Measurements from ENCODE around the gene LDLRAD1.
A peak's percentile ranks its signal among the peaks of the same experiment; 100 is the strongest.

The LDLRAD1 gene

DNA sequence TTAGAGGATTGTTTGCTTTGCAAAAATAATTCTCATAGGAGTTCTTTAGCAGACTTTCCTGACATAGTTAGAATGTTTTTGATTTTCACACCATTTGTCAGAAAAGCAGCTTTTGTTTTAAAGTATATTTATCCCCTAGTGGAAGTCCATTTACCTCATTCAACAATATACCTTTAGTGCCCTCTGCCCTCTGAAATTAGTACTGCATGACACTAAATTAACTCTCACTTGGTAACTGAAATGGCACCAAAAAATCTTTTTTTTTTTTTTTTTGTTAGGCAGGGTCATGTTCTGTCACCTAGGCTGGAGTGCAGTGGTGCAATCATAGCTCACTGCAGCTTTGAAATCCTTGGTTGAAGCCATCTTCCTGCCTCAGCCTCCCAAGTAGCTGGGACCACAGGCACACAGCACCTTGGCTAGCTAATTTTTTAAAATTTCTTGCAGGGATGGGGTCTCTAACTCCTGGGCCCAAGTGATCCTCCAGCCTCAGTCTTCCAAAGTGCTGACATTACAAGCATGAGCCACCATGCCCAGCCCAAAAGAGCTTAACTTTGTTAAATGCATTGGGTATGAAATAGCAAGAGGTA is 58.2 kb downstream of the LDLRAD1 start:
- Histone ChIP-seq H2AFZ (ENCODE audit: low read length) (no peak overlapping the region), H3F3A (ENCODE audit: low read depth) (no peaks in the 10 kb centered on the region), H3K36me3 (ENCODE audit: insufficient read depth, low read length) (peaks cover 47% of the 10 kb centered on the region; the same call in 1 of the 2 replicates), H3K4me3 (ENCODE audit: low read length, poor library complexity, severe bottlenecking) (no peak overlapping the region), H3K4me2 (ENCODE audit: low read depth, low read length, poor library complexity, severe bottlenecking) (no peak overlapping the region), H3K9me2 (replicated peaks; ENCODE audit: low read depth, low read length) (no peaks in the 10 kb centered on the region), H3K9ac (ENCODE audit: low read depth, low read length, poor library complexity, severe bottlenecking) (no peak overlapping the region), H3K27me3 (ENCODE audit: insufficient read depth, low read length, poor library complexity, severe bottlenecking) (no peaks in the 10 kb centered on the region), H4K20me1 (ENCODE audit: insufficient read depth, low read length, poor library complexity, severe bottlenecking) (no peaks in the 10 kb centered on the region), H3K4me1 (ENCODE audit: insufficient read depth, low read length, poor library complexity, severe bottlenecking) (peaks cover 16% of the 10 kb centered on the region), H3K79me2 (ENCODE audit: insufficient read depth, low read length) (peaks cover 4% of the 10 kb centered on the region; the same call in 1 of the 2 replicates), H3K9me3 (ENCODE audit: insufficient read depth, low read depth, low read length) (no peaks in the 10 kb centered on the region)
- TF ChIP-seq, protein P1, sequence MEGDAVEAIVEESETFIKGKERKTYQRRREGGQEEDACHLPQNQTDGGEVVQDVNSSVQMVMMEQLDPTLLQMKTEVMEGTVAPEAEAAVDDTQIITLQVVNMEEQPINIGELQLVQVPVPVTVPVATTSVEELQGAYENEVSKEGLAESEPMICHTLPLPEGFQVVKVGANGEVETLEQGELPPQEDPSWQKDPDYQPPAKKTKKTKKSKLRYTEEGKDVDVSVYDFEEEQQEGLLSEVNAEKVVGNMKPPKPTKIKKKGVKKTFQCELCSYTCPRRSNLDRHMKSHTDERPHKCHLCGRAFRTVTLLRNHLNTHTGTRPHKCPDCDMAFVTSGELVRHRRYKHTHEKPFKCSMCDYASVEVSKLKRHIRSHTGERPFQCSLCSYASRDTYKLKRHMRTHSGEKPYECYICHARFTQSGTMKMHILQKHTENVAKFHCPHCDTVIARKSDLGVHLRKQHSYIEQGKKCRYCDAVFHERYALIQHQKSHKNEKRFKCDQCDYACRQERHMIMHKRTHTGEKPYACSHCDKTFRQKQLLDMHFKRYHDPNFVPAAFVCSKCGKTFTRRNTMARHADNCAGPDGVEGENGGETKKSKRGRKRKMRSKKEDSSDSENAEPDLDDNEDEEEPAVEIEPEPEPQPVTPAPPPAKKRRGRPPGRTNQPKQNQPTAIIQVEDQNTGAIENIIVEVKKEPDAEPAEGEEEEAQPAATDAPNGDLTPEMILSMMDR (conservative IDR thresholded peaks at IDR 0.05; ENCODE audit: low read length): peak; percentile 79
- no peak for TF ChIP-seq EZH2phosphoT487 (IDR thresholded peaks at IDR 0.05; ENCODE audit: borderline replicate concordance)
